ENCODE results near the gene CLIP2. TPM values are rescaled to one million over a fixed set of nuclear protein-coding genes. Genes with fewer than 3 reads are reported as not detected.
"Not testable (repeated sequence)": the region's sequence is repeated elsewhere in the genome, so short reads cannot be mapped to it uniquely, and the experiment has no call there.

Gene CLIP2
- total RNA-seq, 2 donors from 2014 or later: 18.6 to 24.1 TPM

GRCh38 chr7:74429153-74429747, 140.0 kb downstream of the CLIP2 start:
- no peaks in the 10 kb centered on the region for H3K9me3 ChIP-seq
- no peaks in the 10 kb centered on the region for H3K27me3 ChIP-seq (replicated peaks; ENCODE audit: insufficient read depth)
- intact Hi-C loops (cut with DNase I): no loop called here
- no peak overlapping the region for H3K27ac ChIP-seq
- H3K4me1 ChIP-seq (replicated peaks): no peaks in the 10 kb centered on the region
- H3K4me3 ChIP-seq: no peak overlapping the region
- 23% methylated on average over 17 of the region's 17 CpGs for WGBS
- no peak for DNase-seq (ENCODE audit: low spot score)
- H3K36me3 ChIP-seq: no peaks in the 10 kb centered on the region
- TF ChIP-seq POLR2AphosphoS5 (IDR thresholded peaks at IDR 0.05): no peak
- no peak for TF ChIP-seq POLR2A (IDR thresholded peaks at IDR 0.05)
- TF ChIP-seq, protein P1, sequence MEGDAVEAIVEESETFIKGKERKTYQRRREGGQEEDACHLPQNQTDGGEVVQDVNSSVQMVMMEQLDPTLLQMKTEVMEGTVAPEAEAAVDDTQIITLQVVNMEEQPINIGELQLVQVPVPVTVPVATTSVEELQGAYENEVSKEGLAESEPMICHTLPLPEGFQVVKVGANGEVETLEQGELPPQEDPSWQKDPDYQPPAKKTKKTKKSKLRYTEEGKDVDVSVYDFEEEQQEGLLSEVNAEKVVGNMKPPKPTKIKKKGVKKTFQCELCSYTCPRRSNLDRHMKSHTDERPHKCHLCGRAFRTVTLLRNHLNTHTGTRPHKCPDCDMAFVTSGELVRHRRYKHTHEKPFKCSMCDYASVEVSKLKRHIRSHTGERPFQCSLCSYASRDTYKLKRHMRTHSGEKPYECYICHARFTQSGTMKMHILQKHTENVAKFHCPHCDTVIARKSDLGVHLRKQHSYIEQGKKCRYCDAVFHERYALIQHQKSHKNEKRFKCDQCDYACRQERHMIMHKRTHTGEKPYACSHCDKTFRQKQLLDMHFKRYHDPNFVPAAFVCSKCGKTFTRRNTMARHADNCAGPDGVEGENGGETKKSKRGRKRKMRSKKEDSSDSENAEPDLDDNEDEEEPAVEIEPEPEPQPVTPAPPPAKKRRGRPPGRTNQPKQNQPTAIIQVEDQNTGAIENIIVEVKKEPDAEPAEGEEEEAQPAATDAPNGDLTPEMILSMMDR (IDR thresholded peaks at IDR 0.05): no peak

- intact Hi-C loops (cut with DNase I); H3K27ac ChIP-seq; DNase-seq (ENCODE audit: low spot score); H3K27me3 ChIP-seq (replicated peaks; ENCODE audit: insufficient read depth); H3K36me3 ChIP-seq; H3K4me1 ChIP-seq (replicated peaks); H3K9me3 ChIP-seq; H3K4me3 ChIP-seq: not testable (repeated sequence)
- WGBS: 86% methylated on average over 9 of the region's 9 CpGs
These were observed 141.2 kb downstream of the CLIP2 start for GRCh38 chr7:74430409-74430808.

DNA sequence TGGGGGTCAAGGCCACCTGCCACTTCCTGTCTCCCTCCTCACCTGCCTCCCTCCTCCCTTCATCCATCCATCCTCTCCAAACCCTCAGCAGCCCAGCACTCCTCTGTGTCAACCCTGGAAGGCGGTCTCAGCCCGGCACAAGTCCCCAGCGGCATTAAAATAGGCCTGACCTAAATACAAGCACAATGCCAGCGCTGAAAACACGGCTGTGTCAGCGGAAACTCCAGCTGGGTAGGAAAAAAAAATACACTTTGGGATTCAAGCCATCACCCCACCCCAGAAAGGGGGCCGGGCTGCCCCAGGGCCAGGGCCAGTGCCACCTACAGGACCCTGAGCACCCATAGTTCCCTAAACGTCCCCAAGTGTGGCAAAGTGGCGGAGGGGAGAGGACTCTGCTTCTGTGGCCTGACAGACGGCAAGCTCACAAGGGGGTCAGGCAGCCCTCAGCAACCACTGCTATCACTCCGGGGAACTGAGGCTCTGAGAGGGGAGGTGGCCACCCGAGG, 141.8 kb downstream of the CLIP2 start:
- H3K4me3 ChIP-seq: no peak overlapping the region
- H3K27ac ChIP-seq: no peak overlapping the region
- no peaks in the 10 kb centered on the region for H3K4me1 ChIP-seq (replicated peaks)
- WGBS: 68% methylated on average over 12 of the region's 12 CpGs
- TF ChIP-seq POLR2A (IDR thresholded peaks at IDR 0.05) (no peak), POLR2AphosphoS5 (IDR thresholded peaks at IDR 0.05) (no peak)
- TF ChIP-seq, protein P1 (IDR thresholded peaks at IDR 0.05): no peak
- intact Hi-C loops (cut with DNase I): no loop called here
- no peak for DNase-seq (ENCODE audit: low spot score)
- no peaks in the 10 kb centered on the region for H3K27me3 ChIP-seq (replicated peaks; ENCODE audit: insufficient read depth)
- H3K36me3 ChIP-seq: no peaks in the 10 kb centered on the region
- no peaks in the 10 kb centered on the region for H3K9me3 ChIP-seq

GRCh38 chr7:74437291-74437571, 148.0 kb downstream of the CLIP2 start:
- intact Hi-C loops (cut with DNase I); H3K36me3 ChIP-seq; H3K9me3 ChIP-seq; H3K27ac ChIP-seq; DNase-seq (ENCODE audit: low spot score); H3K4me1 ChIP-seq (replicated peaks); H3K27me3 ChIP-seq (replicated peaks; ENCODE audit: insufficient read depth); H3K4me3 ChIP-seq: not testable (repeated sequence)
- WGBS: 90% methylated on average over 1 of the region's 1 CpG

- WGBS: 93% methylated on average over 2 of the region's 2 CpGs
- Histone ChIP-seq H3K4me3 (no peak overlapping the region), H3K36me3 (no peaks in the 10 kb centered on the region), H3K9me3 (no peaks in the 10 kb centered on the region), H3K27me3 (replicated peaks; ENCODE audit: insufficient read depth) (no peaks in the 10 kb centered on the region), H3K27ac (no peak overlapping the region), H3K4me1 (replicated peaks) (no peaks in the 10 kb centered on the region)
- intact Hi-C loops (cut with DNase I): no loop called here
- no peak for DNase-seq (ENCODE audit: low spot score)
- TF ChIP-seq POLR2AphosphoS5 (IDR thresholded peaks at IDR 0.05) (no peak), POLR2A (IDR thresholded peaks at IDR 0.05) (no peak)
- TF ChIP-seq, protein P1 (IDR thresholded peaks at IDR 0.05): no peak
These were observed 149.1 kb downstream of the CLIP2 start for GRCh38 chr7:74438327-74438726.

GRCh38 chr7:74439541-74439940, 150.3 kb downstream of the CLIP2 start:
- Histone ChIP-seq H3K4me1 (replicated peaks) (no peaks in the 10 kb centered on the region), H3K36me3 (no peaks in the 10 kb centered on the region), H3K4me3 (no peak overlapping the region), H3K9me3 (no peaks in the 10 kb centered on the region), H3K27ac (no peak overlapping the region), H3K27me3 (replicated peaks; ENCODE audit: insufficient read depth) (no peaks in the 10 kb centered on the region)
- intact Hi-C loops (cut with DNase I): no loop called here
- no peak for DNase-seq (ENCODE audit: low spot score)
- TF ChIP-seq, protein P1 (IDR thresholded peaks at IDR 0.05): no peak
- no peak for TF ChIP-seq POLR2AphosphoS5 (IDR thresholded peaks at IDR 0.05)
- WGBS: 89% methylated on average over 4 of the region's 4 CpGs

DNA sequence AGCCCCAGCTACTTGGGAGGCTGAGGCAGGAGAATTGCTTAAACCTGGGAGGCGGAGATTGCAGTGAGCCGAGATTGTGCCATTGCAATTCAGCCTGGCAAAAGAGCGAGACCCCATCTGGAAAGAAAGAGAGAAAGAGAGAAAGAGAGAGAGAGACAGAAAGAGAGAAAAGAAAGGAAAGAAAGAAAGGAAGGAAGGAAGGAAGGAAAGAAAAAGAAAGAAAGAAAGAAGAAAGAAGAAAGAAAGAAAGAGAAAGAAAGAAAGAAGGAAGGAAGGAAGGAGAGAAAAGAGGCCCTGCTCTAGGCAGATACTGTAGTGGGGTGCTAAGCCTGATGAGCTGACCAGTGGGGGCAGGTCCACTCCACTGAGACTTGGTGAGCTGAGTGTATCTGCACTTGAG, 150.9 kb downstream of the CLIP2 start:
- not testable (repeated sequence) for H3K27me3 ChIP-seq (replicated peaks; ENCODE audit: insufficient read depth); DNase-seq (ENCODE audit: low spot score); H3K27ac ChIP-seq; H3K9me3 ChIP-seq; H3K36me3 ChIP-seq; H3K4me3 ChIP-seq; H3K4me1 ChIP-seq (replicated peaks)
- intact Hi-C loops (cut with DNase I): loop anchor here (10.0 kb wide), 1 partner anchor 125 kb away; no protein-coding TSS in a partner anchor
- 94% methylated on average over 3 of the region's 3 CpGs for WGBS

Measured in prostate gland (tissue), 2 donors.